Measurements from ENCODE around the gene LRRC31. TPM values are rescaled to one million over a fixed set of nuclear protein-coding genes. Genes with fewer than 3 reads are reported as not detected.

LRRC31 gene
- total and polyA plus RNA-seq, 2 of the 13 experiments (the other 11 are each of a cell fraction or from before 2014, with no cell fraction given): not detected

DNA sequence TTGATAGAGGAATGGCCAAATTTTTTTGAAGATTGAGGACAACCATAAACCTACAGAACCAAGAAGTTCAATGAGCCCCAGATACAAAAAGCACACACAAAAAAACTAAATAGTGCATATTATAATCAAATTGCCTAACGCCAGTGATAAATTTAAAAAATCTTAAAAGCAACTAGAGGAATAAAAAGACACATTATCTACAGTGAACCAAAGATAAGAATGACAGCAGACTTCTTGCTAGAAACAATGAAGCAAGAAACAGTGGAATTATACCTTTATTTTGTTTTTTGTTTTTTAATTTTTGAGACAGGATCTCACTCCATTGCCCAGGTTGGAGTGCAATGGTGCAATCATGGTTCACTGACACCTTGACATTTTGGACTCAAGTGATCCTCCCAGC is 31.7 kb upstream of the LRRC31 start:
- CTCF ChIA-PET (ENCODE audit: low intra/inter-chr PET ratio, low total read pairs): no interaction called here

DNA sequence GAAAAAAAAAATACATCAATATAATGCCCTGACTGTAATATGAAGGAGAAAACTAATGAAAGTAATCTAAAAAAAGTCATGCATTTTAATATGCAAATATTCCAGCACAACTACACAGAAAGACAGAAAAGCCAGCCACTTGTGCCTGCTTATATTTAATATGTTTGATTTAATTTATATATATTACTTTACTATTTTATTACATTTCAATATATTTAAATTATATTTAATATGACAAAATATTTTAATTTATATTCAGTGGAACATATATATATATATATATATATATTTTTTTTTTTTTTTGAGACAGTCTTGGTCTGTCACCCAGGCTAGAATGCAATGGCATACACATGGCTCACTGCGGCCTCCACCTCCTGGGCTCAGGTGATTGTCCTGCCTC is 27.5 kb upstream of the LRRC31 start:
- in situ Hi-C loops (cut with HindIII; ENCODE audit: extremely low pct_ligation_motif_present, low pct_unique_long_range_greater_than_20kb) (no loop called here), intact Hi-C loops (cut with micrococcal nuclease; ENCODE audit: unreplicated experiment) (no loop called here)
- no TSS peak for BruUV-seq (replicated peaks)
- peaks cover 19% of the 10 kb centered on the region for H3K9me3 ChIP-seq (ENCODE audit: low read length)
- ATAC-seq (no peak), FAIRE-seq (no peak), DNase-seq (ENCODE audit: low spot score) (no peak)
- no peak overlapping the region for H3K27ac ChIP-seq (ENCODE audit: extremely low read length, insufficient read depth, low read length)
- H3K36me3 ChIP-seq (replicated peaks in 1 of 2; ENCODE audit: control insufficient read depth in 1 of 2, insufficient read depth in 2 of 2, low read length in 2 of 2): no peaks in the 10 kb centered on the region
- H4K20me1 ChIP-seq (ENCODE audit: insufficient read depth, low read length): no peaks in the 10 kb centered on the region
- H3K4me2 ChIP-seq (ENCODE audit: low read depth, low read length): no peak overlapping the region
- H3K27me3 ChIP-seq (ENCODE audit: control insufficient read depth in 1 of 2, insufficient read depth in 2 of 2, low read length in 2 of 2): no peaks in the 10 kb centered on the region; a peak in 1 of 5 replicates
- H2AFZ ChIP-seq (ENCODE audit: low read length): no peak overlapping the region
- POLR2A ChIA-PET: no interaction called here
- H3K79me2 ChIP-seq (ENCODE audit: insufficient read depth, low read length): no peaks in the 10 kb centered on the region
- no peak overlapping the region for H3K9ac ChIP-seq (ENCODE audit: insufficient read depth, low read depth, low read length)
- no peaks in the 10 kb centered on the region for H3K4me1 ChIP-seq (ENCODE audit: insufficient read depth, low read length)
- 94% methylated on average over 1 of the region's 1 CpG for WGBS (ENCODE audit: low lambda C conversion rate)
- CTCF ChIA-PET (ENCODE audit: low intra/inter-chr PET ratio, low total read pairs): no interaction called here
- no peak overlapping the region for H3K4me3 ChIP-seq (replicated peaks in 1 of 3; ENCODE audit: insufficient read depth in 1 of 3, low read depth in 2 of 3, low read length in 3 of 3)
- TF ChIP-seq, protein P1, sequence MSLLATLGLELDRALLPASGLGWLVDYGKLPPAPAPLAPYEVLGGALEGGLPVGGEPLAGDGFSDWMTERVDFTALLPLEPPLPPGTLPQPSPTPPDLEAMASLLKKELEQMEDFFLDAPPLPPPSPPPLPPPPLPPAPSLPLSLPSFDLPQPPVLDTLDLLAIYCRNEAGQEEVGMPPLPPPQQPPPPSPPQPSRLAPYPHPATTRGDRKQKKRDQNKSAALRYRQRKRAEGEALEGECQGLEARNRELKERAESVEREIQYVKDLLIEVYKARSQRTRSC (CRISPR knock-in tag; IDR thresholded peaks at IDR 0.05; ENCODE audit: low read depth): no peak
- TF ChIP-seq, protein P2, sequence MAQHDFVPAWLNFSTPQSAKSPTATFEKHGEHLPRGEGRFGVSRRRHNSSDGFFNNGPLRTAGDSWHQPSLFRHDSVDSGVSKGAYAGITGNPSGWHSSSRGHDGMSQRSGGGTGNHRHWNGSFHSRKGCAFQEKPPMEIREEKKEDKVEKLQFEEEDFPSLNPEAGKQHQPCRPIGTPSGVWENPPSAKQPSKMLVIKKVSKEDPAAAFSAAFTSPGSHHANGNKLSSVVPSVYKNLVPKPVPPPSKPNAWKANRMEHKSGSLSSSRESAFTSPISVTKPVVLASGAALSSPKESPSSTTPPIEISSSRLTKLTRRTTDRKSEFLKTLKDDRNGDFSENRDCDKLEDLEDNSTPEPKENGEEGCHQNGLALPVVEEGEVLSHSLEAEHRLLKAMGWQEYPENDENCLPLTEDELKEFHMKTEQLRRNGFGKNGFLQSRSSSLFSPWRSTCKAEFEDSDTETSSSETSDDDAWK (CRISPR knock-in tag; IDR thresholded peaks at IDR 0.05): no peak
- TF ChIP-seq, protein P3, sequence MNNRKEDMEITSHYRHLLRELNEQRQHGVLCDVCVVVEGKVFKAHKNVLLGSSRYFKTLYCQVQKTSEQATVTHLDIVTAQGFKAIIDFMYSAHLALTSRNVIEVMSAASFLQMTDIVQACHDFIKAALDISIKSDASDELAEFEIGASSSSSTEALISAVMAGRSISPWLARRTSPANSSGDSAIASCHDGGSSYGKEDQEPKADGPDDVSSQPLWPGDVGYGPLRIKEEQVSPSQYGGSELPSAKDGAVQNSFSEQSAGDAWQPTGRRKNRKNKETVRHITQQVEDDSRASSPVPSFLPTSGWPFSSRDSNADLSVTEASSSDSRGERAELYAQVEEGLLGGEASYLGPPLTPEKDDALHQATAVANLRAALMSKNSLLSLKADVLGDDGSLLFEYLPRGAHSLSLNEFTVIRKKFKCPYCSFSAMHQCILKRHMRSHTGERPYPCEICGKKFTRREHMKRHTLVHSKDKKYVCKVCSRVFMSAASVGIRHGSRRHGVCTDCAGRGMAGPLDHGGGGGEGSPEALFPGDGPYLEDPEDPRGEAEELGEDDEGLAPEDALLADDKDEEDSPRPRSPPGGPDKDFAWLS (CRISPR knock-in tag; IDR thresholded peaks at IDR 0.05; ENCODE audit: borderline replicate concordance): no peak
- no peak for TF ChIP-seq TBX3 (IDR thresholded peaks at IDR 0.05; ENCODE audit: borderline replicate concordance)
- no peak for TF ChIP-seq ZNF383 (CRISPR knock-in tag; IDR thresholded peaks at IDR 0.05; ENCODE audit: borderline replicate concordance)
- TF ChIP-seq KLF6 (CRISPR knock-in tag; IDR thresholded peaks at IDR 0.05): no peak
- no peak for TF ChIP-seq SNAPC2 (CRISPR knock-in tag; IDR thresholded peaks at IDR 0.05)
- TF ChIP-seq RFXAP (CRISPR knock-in tag; IDR thresholded peaks at IDR 0.05; ENCODE audit: borderline replicate concordance): no peak
- TF ChIP-seq, protein P4, sequence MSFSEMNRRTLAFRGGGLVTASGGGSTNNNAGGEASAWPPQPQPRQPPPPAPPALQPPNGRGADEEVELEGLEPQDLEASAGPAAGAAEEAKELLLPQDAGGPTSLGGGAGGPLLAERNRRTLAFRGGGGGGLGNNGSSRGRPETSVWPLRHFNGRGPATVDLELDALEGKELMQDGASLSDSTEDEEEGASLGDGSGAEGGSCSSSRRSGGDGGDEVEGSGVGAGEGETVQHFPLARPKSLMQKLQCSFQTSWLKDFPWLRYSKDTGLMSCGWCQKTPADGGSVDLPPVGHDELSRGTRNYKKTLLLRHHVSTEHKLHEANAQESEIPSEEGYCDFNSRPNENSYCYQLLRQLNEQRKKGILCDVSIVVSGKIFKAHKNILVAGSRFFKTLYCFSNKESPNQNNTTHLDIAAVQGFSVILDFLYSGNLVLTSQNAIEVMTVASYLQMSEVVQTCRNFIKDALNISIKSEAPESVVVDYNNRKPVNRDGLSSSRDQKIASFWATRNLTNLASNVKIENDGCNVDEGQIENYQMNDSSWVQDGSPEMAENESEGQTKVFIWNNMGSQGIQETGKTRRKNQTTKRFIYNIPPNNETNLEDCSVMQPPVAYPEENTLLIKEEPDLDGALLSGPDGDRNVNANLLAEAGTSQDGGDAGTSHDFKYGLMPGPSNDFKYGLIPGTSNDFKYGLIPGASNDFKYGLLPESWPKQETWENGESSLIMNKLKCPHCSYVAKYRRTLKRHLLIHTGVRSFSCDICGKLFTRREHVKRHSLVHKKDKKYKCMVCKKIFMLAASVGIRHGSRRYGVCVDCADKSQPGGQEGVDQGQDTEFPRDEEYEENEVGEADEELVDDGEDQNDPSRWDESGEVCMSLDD (CRISPR knock-in tag; IDR thresholded peaks at IDR 0.05; ENCODE audit: borderline replicate concordance): no peak

More for the DNA sequence above, 31.7 kb upstream of the LRRC31 start:
- Histone ChIP-seq H3K9ac (ENCODE audit: insufficient read depth, low read depth, low read length) (no peak overlapping the region), H3K4me1 (ENCODE audit: insufficient read depth, low read length) (no peaks in the 10 kb centered on the region), H3K4me3 (replicated peaks in 1 of 3; ENCODE audit: insufficient read depth in 1 of 3, low read depth in 2 of 3, low read length in 3 of 3) (no peak overlapping the region), H3K27ac (ENCODE audit: extremely low read length, insufficient read depth, low read length) (no peak overlapping the region), H3K9me3 (ENCODE audit: low read length) (peaks cover 19% of the 10 kb centered on the region), H3K36me3 (replicated peaks in 1 of 2; ENCODE audit: control insufficient read depth in 1 of 2, insufficient read depth in 2 of 2, low read length in 2 of 2) (no peaks in the 10 kb centered on the region), H2AFZ (ENCODE audit: low read length) (no peak overlapping the region), H4K20me1 (ENCODE audit: insufficient read depth, low read length) (no peaks in the 10 kb centered on the region), H3K4me2 (ENCODE audit: low read depth, low read length) (no peak overlapping the region), H3K79me2 (ENCODE audit: insufficient read depth, low read length) (no peaks in the 10 kb centered on the region), H3K27me3 (ENCODE audit: control insufficient read depth in 1 of 2, insufficient read depth in 2 of 2, low read length in 2 of 2) (no peaks in the 10 kb centered on the region; a peak in 1 of 5 replicates)
- BruUV-seq (replicated peaks): no TSS peak
- FAIRE-seq: no peak
- TF ChIP-seq KLF6 (CRISPR knock-in tag; IDR thresholded peaks at IDR 0.05): no peak
- TF ChIP-seq ZNF317 (CRISPR knock-in tag; IDR thresholded peaks at IDR 0.05): peak; percentile 99
- in situ Hi-C loops (cut with HindIII; ENCODE audit: extremely low pct_ligation_motif_present, low pct_unique_long_range_greater_than_20kb): no loop called here
- intact Hi-C loops (cut with micrococcal nuclease; ENCODE audit: unreplicated experiment): no loop called here
- DNase-seq (ENCODE audit: low spot score): no peak
- WGBS (ENCODE audit: low lambda C conversion rate): 0% methylated on average over 1 of the region's 1 CpG
- POLR2A ChIA-PET: no interaction called here
- no peak for ATAC-seq
